HEK293 (cell line): ENCODE measurements around the gene NR1H2.

Experiments used
- CTCF ChIA-PET: fragments of 350-600 bp; formaldehyde crosslinking; extraction: SDS; loops from one replicate; lab custom pipeline; 2021; ENCODE audit warnings: antibody characterized with exemption; lab: Yijun Ruan, JAX
- POLR2A ChIA-PET: fragments of 300-600 bp; formaldehyde crosslinking; extraction: SDS; loops from one replicate; lab custom pipeline; 2020; ENCODE audit warnings: antibody characterized with exemption, inconsistent platforms; lab: Yijun Ruan, JAX
- H3K27ac ChIP-seq: fragments of 200-500 bp; sonication (Bioruptor generic); 2 replicates; pipeline ENCODE4 v1.5.1; 2014; ENCODE audit warnings: low read depth, low read length, control low read depth, inconsistent platforms; ENCODE audit errors: extremely low read depth
- H3K36me3 ChIP-seq, 2 experiments: fragments of 200-500 bp in 1 of 2; sonication (Bioruptor generic) in 1 of 2; 1 replicate in 1 of 2; 2 replicates in 1 of 2; pipeline ENCODE4 v1.5.1; 2014 to 2017; ENCODE audit warnings: inconsistent platforms in 2 of 2, low read length in 2 of 2; ENCODE audit not compliant: control insufficient read depth in 2 of 2, insufficient read depth in 1 of 2
- H3K4me1 ChIP-seq: fragments of 200-500 bp; sonication (Bioruptor generic); 2 replicates; pipeline ENCODE4 v1.5.1; 2014; ENCODE audit warnings: mild to moderate bottlenecking, low read length, inconsistent platforms; ENCODE audit not compliant: control insufficient read depth, insufficient read depth
- H3K4me3 ChIP-seq: 2 replicates; pipeline ENCODE4 v1.5.1; 2011; ENCODE audit warnings: low read depth, mild to moderate bottlenecking, control low read depth, low read length, moderate library complexity
- H3K9me3 ChIP-seq: fragments of 200-500 bp; sonication (Bioruptor generic); 2 replicates; pipeline ENCODE4 v1.5.1; 2014; ENCODE audit warnings: low read depth, low read length, inconsistent platforms; ENCODE audit not compliant: control insufficient read depth, insufficient read depth
- HIC1 ChIP-seq: fragments of 450-650 bp; formaldehyde crosslinking; IDR thresholded peaks from 2 replicates; pipeline ENCODE4 v1.5.1; 2016; ENCODE audit warnings: missing biosample characterization, missing genetic modification characterization
- KLF16 ChIP-seq: fragments of 450-650 bp; formaldehyde crosslinking; IDR thresholded peaks from 2 replicates; pipeline ENCODE4 v1.5.1; 2017; ENCODE audit warnings: missing biosample characterization, missing genetic modification characterization
- KLF17 ChIP-seq: fragments of 450-650 bp; formaldehyde crosslinking; IDR thresholded peaks from 2 replicates; pipeline ENCODE4 v1.5.1; 2016; ENCODE audit warnings: missing biosample characterization, missing genetic modification characterization
- RBAK ChIP-seq: fragments of 450-650 bp; formaldehyde crosslinking; IDR thresholded peaks from 2 replicates; pipeline ENCODE4 v1.5.1; 2016; ENCODE audit warnings: missing biosample characterization, missing genetic modification characterization
- WT1 ChIP-seq: fragments of 450-650 bp; formaldehyde crosslinking; IDR thresholded peaks from 2 replicates; pipeline ENCODE4 v1.5.1; 2016; ENCODE audit warnings: missing biosample characterization, missing genetic modification characterization
- ZNF121 ChIP-seq: fragments of 450-650 bp; formaldehyde crosslinking; IDR thresholded peaks from 2 replicates; pipeline ENCODE4 v1.5.1; 2016; ENCODE audit warnings: missing biosample characterization, missing genetic modification characterization
- ZNF140 ChIP-seq: fragments of 450-650 bp; formaldehyde crosslinking; IDR thresholded peaks from 2 replicates; pipeline ENCODE4 v1.5.1; 2016; ENCODE audit warnings: missing biosample characterization, missing genetic modification characterization
- ZNF239 ChIP-seq: fragments of 450-650 bp; formaldehyde crosslinking; IDR thresholded peaks from 2 replicates; pipeline ENCODE4 v1.5.1; 2016; ENCODE audit warnings: missing biosample characterization, missing genetic modification characterization
- ZNF292 ChIP-seq: fragments of 450-650 bp; formaldehyde crosslinking; IDR thresholded peaks from 2 replicates; pipeline ENCODE4 v1.5.1; 2016; ENCODE audit warnings: low read depth, missing biosample characterization, missing genetic modification characterization, borderline replicate concordance
- ZNF311 ChIP-seq: fragments of 450-650 bp; formaldehyde crosslinking; IDR thresholded peaks from 2 replicates; pipeline ENCODE4 v1.5.1; 2017; ENCODE audit warnings: missing biosample characterization, missing genetic modification characterization, borderline replicate concordance
- ZNF362 ChIP-seq: fragments of 450-650 bp; formaldehyde crosslinking; IDR thresholded peaks from 2 replicates; pipeline ENCODE4 v1.5.1; 2016; ENCODE audit warnings: missing biosample characterization, missing genetic modification characterization
- ZNF433 ChIP-seq: fragments of 450-650 bp; formaldehyde crosslinking; IDR thresholded peaks from 2 replicates; pipeline ENCODE4 v1.5.1; 2016; ENCODE audit warnings: missing biosample characterization, missing genetic modification characterization, low read depth
- ZNF473 ChIP-seq: fragments of 450-650 bp; formaldehyde crosslinking; IDR thresholded peaks from 2 replicates; pipeline ENCODE4 v1.5.1; 2017; ENCODE audit warnings: missing biosample characterization, missing genetic modification characterization
- ZNF518A ChIP-seq: fragments of 450-650 bp; formaldehyde crosslinking; conservative IDR thresholded peaks from 2 replicates; pipeline ENCODE4 v1.5.1; 2016; ENCODE audit warnings: low read depth, missing biosample characterization, missing genetic modification characterization
- ZNF529 ChIP-seq: fragments of 450-650 bp; formaldehyde crosslinking; IDR thresholded peaks from 2 replicates; pipeline ENCODE4 v1.5.1; 2017; ENCODE audit warnings: missing genetic modification characterization, missing biosample characterization; ENCODE audit not compliant: insufficient replicate concordance
- ZNF555 ChIP-seq: fragments of 450-650 bp; formaldehyde crosslinking; conservative IDR thresholded peaks from 2 replicates; pipeline ENCODE4 v1.5.1; 2017; ENCODE audit warnings: missing biosample characterization, mild to moderate bottlenecking, missing genetic modification characterization, inconsistent platforms
- ZNF610 ChIP-seq: fragments of 450-650 bp; formaldehyde crosslinking; IDR thresholded peaks from 2 replicates; pipeline ENCODE4 v1.5.1; 2016; ENCODE audit warnings: missing biosample characterization, missing genetic modification characterization, borderline replicate concordance
- ZNF626 ChIP-seq: fragments of 450-650 bp; sonication (Bioruptor Pico); formaldehyde crosslinking; IDR thresholded peaks from 2 replicates; pipeline ENCODE4 v1.5.1; 2018; ENCODE audit warnings: missing biosample characterization, missing genetic modification characterization, inconsistent platforms
- ZNF830 ChIP-seq: fragments of 450-650 bp; IDR thresholded peaks from 2 replicates; pipeline ENCODE4 v1.5.0; 2018; ENCODE audit warnings: missing biosample characterization, missing genetic modification characterization, low read depth, mild to moderate bottlenecking, moderate library complexity
- ZNF837 ChIP-seq: fragments of 450-650 bp; formaldehyde crosslinking; IDR thresholded peaks from 2 replicates; pipeline ENCODE4 v1.5.1; 2016; ENCODE audit warnings: missing biosample characterization, missing genetic modification characterization

The NR1H2 gene

GRCh38 chr19:50425581-50425980, 49.3 kb downstream of the NR1H2 start (continued):
- TF ChIP-seq ZNF626 (tag by site-specific recombination) (no peak), HIC1 (tag by site-specific recombination) (no peak), ZNF529 (no peak), ZNF433 (tag by site-specific recombination) (no peak), ZNF830 (no peak)
- TF ChIP-seq, all 188 proteins: peak for 0

- H3K4me1 ChIP-seq = peaks cover 2% of the 10 kb centered on the region
- TF ChIP-seq ZNF555 (no peak), ZNF121 (tag by site-specific recombination) (peak; percentile 26; the same call in 1 of the 2 replicates)
- TF ChIP-seq, all 188 proteins: peak for 1
- H3K27ac ChIP-seq = no peak overlapping the region
- CTCF ChIA-PET = interaction anchor here (0.6 to 1.4 kb wide), 2 partner anchors 34 to 64 kb away, joined by 4 to 7 read pairs; no protein-coding TSS in a partner anchor
- H3K9me3 ChIP-seq = no peaks in the 10 kb centered on the region
- H3K4me3 ChIP-seq = no peak overlapping the region
- H3K36me3 ChIP-seq = no peaks in the 10 kb centered on the region
- POLR2A ChIA-PET = no interaction called here
Measured at GRCh38 chr19:50427318-50427925, 51.2 kb downstream of the NR1H2 start.

GRCh38 chr19:50427997-50428425, 51.8 kb downstream of the NR1H2 start:
- Histone ChIP-seq H3K4me3 (no peak overlapping the region), H3K36me3 (no peaks in the 10 kb centered on the region), H3K9me3 (no peaks in the 10 kb centered on the region), H3K27ac (no peak overlapping the region), H3K4me1 (peaks cover 3% of the 10 kb centered on the region)
- POLR2A ChIA-PET = no interaction called here
- CTCF ChIA-PET = interaction anchor here (1.4 kb wide), 1 partner anchor 33 kb away, joined by 7 read pairs; no protein-coding TSS in a partner anchor
- no peak for TF ChIP-seq ZNF362 (tag by site-specific recombination)
- TF ChIP-seq ZNF239 = no peak
- TF ChIP-seq ZNF837 (tag by site-specific recombination) = no peak
- no peak for TF ChIP-seq ZNF610 (tag by site-specific recombination)
- TF ChIP-seq KLF16 (tag by site-specific recombination) = no peak
- no peak for TF ChIP-seq ZNF140
- no peak for TF ChIP-seq RBAK (tag by site-specific recombination)
- TF ChIP-seq ZNF473 (tag by site-specific recombination) = no peak
- no peak for TF ChIP-seq KLF17 (tag by site-specific recombination)
- TF ChIP-seq ZNF292 (tag by site-specific recombination) = no peak
- TF ChIP-seq ZNF311 (tag by site-specific recombination) = no peak
- no peak for TF ChIP-seq ZNF518A (tag by site-specific recombination)
- no peak for TF ChIP-seq WT1 (tag by site-specific recombination)
